ENCODE measurements around the gene TRIM13.

DNA sequence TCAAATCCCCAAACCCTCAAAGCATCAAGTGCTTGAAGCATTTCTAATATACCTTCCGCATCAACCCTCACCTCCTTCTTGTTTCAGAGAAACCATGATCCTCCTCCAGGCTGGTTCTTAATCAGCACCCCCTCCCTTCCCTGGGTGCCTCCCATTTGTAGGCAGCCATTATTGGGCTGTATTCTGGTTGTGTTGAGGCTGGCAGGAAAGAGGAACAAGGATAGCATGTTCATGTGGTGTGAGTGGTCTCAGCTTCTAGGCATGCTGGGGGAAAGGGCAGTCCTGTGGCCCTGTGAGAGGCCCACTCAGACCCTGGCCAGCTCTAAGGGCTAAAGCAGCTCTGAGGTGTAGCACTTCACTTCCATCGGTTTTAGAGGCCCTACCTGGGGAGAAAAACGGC lies 18.9 kb upstream of the TRIM13 start:
- TF ChIP-seq, protein P1, sequence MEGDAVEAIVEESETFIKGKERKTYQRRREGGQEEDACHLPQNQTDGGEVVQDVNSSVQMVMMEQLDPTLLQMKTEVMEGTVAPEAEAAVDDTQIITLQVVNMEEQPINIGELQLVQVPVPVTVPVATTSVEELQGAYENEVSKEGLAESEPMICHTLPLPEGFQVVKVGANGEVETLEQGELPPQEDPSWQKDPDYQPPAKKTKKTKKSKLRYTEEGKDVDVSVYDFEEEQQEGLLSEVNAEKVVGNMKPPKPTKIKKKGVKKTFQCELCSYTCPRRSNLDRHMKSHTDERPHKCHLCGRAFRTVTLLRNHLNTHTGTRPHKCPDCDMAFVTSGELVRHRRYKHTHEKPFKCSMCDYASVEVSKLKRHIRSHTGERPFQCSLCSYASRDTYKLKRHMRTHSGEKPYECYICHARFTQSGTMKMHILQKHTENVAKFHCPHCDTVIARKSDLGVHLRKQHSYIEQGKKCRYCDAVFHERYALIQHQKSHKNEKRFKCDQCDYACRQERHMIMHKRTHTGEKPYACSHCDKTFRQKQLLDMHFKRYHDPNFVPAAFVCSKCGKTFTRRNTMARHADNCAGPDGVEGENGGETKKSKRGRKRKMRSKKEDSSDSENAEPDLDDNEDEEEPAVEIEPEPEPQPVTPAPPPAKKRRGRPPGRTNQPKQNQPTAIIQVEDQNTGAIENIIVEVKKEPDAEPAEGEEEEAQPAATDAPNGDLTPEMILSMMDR (conservative IDR thresholded peaks at IDR 0.05; ENCODE audit: low read depth, low read length) = no peak
- no peak for TF ChIP-seq EZH2 (IDR thresholded peaks at IDR 0.05; ENCODE audit: low read length, unreplicated experiment)
- TF ChIP-seq EZH2phosphoT487 (IDR thresholded peaks at IDR 0.05; ENCODE audit: borderline replicate concordance, low read length) = no peak

Data from PC-3 (cell line).